ENCODE data around the gene HECTD1. TPM values are rescaled to one million over a fixed set of nuclear protein-coding genes. Genes with fewer than 3 reads are reported as not detected.
"Not testable (repeated sequence)": the region's sequence is repeated elsewhere in the genome, so short reads cannot be mapped to it uniquely, and the experiment has no call there.

HECTD1 gene
- 80.7 TPM for polyA plus RNA-seq (2013, experiment 1 of 2; ENCODE audit: insufficient read length)
- 72.7 TPM for polyA plus RNA-seq (2013, experiment 2 of 2; ENCODE audit: insufficient read length)

GRCh38 chr14:31207755-31208545 lies at the start of gene HECTD1:
Gene HECTD1, minus strand, starts transcription at chr14:31207793. Its CDS starts 1,857 bp downstream, at chr14:31205936.
- DNase-seq = peak; percentile 90

GRCh38 chr14:31257244-31257553 lies 49.6 kb upstream of the HECTD1 start:
- no peak for DNase-seq

GRCh38 chr14:31256534-31257243 lies 49.1 kb upstream of the HECTD1 start:
- no peak for DNase-seq

GRCh38 chr14:31255918-31256317 lies 48.3 kb upstream of the HECTD1 start:
- not testable (repeated sequence) for DNase-seq

- DNase-seq = no peak
Measured at GRCh38 chr14:31255286-31255685, 47.7 kb upstream of the HECTD1 start.

- DNase-seq = no peak
Measured at GRCh38 chr14:31253746-31254471, 46.3 kb upstream of the HECTD1 start.

GRCh38 chr14:31252865-31253264 lies 45.3 kb upstream of the HECTD1 start:
- DNase-seq = no peak

- DNase-seq = no peak
Measured at GRCh38 chr14:31251028-31251958, 43.7 kb upstream of the HECTD1 start.

- no peak for DNase-seq
Measured at GRCh38 chr14:31244626-31245025, 37.0 kb upstream of the HECTD1 start.

GRCh38 chr14:31243860-31244259 lies 36.3 kb upstream of the HECTD1 start:
- DNase-seq = no peak

- DNase-seq = not testable (repeated sequence)
Measured at GRCh38 chr14:31242161-31242940, 34.8 kb upstream of the HECTD1 start.

- DNase-seq = no peak
Measured at GRCh38 chr14:31241450-31242114, 34.0 kb upstream of the HECTD1 start.

- no peak for DNase-seq
Measured at GRCh38 chr14:31239741-31240140, 32.1 kb upstream of the HECTD1 start.

GRCh38 chr14:31235462-31235861 lies 27.9 kb upstream of the HECTD1 start:
- no peak for DNase-seq

- no peak for DNase-seq
Measured at GRCh38 chr14:31232081-31232480, 24.5 kb upstream of the HECTD1 start.

GRCh38 chr14:31231272-31231671 lies 23.7 kb upstream of the HECTD1 start:
- DNase-seq = not testable (repeated sequence)

- no peak for DNase-seq
Measured at GRCh38 chr14:31230573-31230958, 23.0 kb upstream of the HECTD1 start.

- DNase-seq = peak; percentile 91
Measured at GRCh38 chr14:31229638-31230572, 22.3 kb upstream of the HECTD1 start.

- no peak for DNase-seq
Measured at GRCh38 chr14:31229009-31229408, 21.4 kb upstream of the HECTD1 start.

GRCh38 chr14:31228533-31228932 lies 20.9 kb upstream of the HECTD1 start:
- DNase-seq = no peak

All from fibroblast of skin of abdomen (primary cell).